ENCODE data around the gene EEPD1.
"Not testable (repeated sequence)": the region's sequence is repeated elsewhere in the genome, so short reads cannot be mapped to it uniquely, and the experiment has no call there.

Gene EEPD1

DNA sequence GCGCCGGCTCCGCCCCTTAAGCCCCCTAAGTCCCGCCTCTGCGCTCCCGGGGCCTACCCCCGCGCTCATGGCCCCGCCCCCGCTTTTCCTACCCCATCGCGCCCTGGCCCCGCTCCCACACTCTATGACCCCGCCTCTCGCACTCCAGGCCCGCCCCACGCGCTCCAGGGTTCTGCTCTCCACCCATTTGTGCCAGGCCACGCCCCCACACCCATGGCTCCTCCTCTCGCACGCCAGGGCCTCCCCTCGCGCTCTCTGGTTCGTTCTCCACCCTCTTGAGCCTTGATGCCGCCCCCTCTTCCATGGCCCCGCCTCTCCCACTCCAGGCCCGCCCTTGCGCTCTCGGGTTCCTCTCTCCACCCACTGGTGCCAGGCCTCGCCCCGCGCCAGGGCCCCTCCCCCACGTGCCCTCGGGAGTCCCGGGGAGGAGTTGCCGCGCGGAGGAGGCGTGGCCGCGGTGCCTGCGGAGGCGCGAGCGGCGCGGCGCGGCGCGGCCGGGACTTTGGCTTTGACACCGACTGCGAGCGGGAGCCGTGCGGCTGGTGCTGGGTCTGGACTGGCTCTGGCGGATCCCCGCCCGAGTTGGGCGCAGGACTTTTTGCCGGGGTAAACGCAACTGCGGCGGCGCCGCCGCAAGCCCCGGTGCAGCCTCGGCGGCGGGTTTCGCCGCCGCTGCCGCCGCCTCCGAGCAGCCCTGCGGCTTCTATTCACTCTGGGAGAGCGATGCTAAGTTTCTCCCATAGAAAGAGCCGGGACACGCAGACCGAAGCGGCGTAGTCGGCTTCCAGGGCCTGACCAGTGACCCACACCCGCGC lies at the start of gene EEPD1:
EEPD1 (plus strand) TSS at position 499 of the 815 bp plus-strand sequence. CDS start 1,071 bp downstream, outside the sequence.
- peak; percentile 95 for DNase-seq (ENCODE audit: low spot score)

DNA sequence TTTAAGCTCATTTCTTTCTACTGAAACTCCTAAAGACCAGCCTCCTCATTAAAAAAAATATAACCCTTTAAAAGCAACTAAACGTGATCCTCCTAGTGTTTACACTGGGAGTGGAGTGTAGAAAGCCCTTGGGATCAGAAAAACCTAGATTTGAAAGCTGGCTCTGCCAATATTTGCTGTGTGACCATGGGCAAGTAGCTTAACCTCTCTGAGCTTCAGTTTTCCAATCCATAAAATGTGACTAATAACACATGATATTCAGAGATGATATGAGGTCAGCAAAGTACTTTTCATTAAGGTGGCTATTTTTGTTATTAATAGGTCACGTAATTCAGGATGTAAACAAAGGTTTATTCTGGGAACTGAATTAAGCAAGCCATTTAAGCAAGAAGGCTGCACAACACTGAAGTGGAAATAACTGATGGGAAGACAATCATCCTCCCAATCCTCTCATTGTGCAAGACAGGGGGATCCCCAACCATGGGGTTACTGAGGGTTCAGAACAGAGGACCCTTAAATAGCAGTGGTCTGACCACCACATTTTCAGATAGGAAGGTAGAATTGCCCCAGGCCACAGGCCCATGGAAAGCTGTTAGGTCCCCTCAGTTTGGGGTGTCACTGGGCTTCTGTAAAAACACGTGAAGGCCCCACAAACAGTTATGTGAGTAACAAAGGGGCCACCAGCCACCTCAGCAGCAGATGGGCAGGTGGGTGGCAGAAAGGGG lies 49.1 kb upstream of the EEPD1 start:
- DNase-seq (ENCODE audit: low spot score) = no peak

DNA sequence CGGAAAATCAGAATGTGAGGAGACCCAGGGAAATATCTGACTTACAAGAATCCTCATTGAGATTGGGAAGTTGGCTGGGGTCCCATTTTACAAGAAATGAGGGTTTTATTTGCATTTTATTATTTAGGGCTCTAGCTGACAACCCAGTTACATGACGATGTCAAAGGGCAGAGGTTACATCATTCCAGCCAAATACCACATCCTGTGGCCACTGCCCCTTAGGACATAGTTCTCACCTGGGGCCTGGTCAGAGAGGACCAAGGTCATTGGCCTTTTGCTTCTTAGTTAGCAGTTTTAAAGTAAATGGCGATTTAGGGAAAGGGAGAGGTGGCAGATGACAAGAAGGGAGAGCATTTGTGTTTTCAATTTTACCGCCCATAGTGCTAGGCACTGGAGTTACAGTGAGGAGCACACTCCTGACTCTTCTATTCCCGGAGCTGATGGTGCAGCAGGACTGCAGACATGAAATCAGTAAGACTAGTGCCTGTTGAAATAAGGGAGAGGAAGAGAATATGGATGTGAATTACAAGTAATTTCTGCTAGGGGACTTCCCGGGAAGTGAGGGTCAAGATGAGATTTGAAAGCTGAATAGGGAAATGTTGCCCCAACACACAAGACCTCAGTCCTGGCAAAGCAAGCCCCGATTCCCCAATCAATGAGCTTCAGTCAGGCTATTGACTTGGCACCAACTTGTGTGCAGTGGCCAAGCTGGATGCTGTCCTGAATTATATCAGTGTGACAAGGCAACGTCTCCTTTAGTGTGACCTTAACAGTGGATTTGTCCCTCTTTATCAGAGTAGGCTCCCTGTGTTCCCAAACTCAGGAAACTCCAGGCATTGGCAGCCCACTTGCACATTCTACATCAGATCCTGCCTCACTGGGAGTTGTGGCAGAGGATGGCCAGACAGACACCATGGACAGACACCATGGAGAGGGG lies 45.8 kb upstream of the EEPD1 start:
- DNase-seq (ENCODE audit: low spot score) = not testable (repeated sequence)

DNA sequence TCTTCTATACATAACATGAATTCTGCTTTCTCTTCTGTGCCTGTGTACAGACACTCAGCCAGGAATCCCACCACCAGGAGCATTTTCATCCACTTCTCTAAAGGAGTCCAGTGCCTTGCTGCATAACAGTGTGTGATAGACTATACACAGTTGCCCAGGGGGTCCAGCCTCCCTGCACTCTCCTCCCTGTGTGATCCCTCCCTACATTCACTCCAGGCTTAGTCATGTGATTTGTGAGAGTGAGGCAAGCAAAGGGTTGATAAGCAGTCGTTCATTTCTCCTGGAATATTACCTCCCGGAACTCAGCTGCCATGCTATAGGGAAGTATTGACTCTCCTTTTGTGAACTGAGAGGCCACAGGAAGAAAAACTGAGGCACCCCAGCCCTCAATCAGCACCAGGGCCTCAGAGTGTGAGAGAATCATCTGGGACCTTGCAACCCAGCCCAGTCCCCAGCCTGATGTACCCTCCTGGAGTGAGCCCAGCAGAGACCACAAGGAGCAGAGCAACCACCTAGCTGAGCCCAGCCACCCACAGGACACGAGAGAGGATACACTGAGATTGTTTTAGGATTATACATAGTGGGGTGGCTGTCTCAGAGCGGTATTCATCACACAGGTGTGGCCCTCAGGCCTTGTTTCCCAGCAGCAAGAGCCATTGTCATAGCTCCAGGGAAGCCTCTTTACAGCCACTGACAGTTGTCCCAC lies 45.0 kb upstream of the EEPD1 start:
- DNase-seq (ENCODE audit: low spot score) = no peak

DNA sequence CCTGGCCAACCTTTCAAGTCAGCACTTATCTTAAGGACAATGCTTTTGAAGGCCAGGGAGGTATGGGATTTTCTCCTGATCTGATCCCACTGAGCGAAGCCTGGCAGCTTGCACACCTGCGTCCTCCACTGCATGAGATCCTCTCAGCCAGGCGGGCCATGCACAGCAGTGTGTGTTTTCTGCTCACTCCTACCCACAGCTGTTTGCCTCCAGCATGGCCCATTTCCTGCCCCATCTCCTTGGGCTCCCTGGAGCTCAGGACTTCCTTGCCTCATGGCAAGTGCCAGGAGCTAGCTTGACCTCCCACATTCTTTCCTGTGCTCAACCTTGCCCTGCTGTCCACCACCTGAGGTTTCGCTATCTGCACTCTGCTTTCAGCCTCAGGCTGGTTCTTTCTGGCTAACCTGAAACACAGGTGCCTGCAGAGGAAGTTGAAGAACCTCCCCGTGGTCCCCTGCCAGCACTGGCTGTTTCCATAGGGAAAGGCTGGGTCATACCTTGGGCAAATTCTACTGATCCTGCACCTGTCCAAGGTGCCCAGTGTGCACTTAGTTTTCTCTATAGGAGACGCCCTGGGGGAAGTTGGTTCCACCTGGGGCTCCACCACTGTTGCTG lies 43.9 kb upstream of the EEPD1 start:
- no peak for DNase-seq (ENCODE audit: low spot score)

DNA sequence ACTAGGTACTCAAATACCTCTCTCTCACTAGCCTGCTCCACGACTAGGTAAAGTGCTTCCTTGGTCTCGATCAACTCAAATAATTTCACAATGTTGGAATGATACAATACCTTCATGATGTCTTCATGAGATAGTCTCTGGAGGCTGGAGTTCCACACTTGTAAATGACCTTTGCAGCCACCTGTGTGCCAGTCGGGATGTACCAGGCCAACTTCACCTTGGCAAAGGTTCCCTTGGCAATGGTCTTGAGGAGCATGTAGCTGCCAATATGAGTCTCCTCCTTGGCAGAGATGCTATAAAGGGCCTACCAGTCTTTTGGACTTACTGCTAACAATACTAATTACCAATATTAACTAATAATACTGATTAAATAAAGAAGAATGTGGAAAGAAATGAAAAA lies 42.5 kb upstream of the EEPD1 start:
- no peak for DNase-seq (ENCODE audit: low spot score)

DNA sequence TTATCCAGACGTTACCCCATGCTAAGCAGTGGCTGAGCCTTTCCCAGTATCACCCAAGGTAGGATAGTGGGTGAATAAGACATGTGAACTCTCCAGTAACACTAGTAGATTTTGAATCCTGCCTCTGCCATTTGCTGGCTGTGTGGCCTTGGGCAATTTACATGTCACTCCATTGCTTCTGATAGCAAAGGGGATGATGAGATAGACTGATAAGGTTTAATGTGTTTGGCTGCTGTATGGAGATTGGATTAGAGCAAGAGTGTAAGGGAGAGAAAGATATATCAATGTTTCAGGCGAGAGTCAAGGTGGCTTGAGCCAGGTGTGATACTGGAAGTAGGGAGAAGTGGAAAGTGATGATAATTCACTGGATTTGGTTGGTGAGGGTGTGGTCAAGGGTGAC lies 40.1 kb upstream of the EEPD1 start:
- no peak for DNase-seq (ENCODE audit: low spot score)

DNA sequence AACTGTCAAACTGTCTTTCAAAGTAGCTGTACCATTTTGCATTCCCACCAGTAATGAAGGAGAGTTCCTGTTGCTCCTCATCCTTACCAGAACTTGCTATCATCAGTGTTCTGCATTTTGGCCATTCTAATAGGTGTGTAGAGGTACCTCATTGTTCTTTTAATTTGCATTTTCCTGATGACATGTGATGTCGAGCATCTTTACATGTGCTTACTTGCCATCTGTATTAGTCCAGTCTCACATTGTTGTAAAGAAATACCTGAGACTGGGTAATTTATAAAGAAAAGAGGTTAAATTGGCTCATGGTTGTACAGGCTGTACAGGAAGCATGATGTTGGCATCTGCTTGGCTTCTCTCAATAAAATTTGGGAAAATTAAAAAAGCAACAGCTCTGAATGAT lies 38.7 kb upstream of the EEPD1 start:
- no peak for DNase-seq (ENCODE audit: low spot score)

DNA sequence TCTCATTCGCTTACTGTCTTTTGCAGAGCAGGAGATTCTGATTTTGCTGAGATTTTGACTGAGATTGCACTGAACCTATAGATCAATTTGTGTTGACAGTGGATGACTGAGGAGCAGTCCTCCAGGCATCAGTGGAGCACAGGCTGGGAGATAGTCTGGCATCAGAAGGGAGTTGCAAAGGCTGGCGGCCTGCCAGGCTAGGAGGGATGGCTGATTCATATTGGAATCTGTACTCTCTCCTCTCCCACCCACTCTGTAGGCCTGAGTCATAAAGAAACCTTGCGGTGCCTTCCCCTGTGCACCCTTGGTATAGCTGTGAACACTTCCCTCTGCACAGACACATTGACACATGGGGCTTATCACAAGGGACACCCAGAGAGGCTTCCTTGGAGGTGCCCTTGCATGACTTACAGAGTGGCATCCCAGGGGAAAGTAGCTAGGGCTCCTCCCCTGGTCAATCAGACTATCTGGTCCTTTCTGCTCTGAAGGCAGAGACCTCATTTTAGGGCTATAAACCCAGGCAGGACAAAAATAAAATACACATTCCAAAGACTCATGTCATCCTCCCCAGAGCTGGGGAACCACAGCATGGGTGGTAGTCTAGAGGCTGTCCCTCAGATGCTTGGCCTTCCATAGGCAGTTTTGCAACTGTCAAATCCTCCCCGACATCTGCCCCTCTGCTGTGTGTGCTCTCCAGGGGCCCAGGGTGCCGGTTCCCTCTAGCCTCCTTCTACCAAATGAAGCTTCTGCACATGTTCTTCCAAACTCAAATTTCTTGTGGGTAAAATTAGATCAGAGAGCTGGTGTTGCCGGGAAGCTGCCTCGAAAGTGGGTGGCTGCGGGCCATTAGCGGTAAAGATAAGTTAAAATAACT lies 37.4 kb upstream of the EEPD1 start:
- peak; percentile 78 for DNase-seq (ENCODE audit: low spot score)

DNA sequence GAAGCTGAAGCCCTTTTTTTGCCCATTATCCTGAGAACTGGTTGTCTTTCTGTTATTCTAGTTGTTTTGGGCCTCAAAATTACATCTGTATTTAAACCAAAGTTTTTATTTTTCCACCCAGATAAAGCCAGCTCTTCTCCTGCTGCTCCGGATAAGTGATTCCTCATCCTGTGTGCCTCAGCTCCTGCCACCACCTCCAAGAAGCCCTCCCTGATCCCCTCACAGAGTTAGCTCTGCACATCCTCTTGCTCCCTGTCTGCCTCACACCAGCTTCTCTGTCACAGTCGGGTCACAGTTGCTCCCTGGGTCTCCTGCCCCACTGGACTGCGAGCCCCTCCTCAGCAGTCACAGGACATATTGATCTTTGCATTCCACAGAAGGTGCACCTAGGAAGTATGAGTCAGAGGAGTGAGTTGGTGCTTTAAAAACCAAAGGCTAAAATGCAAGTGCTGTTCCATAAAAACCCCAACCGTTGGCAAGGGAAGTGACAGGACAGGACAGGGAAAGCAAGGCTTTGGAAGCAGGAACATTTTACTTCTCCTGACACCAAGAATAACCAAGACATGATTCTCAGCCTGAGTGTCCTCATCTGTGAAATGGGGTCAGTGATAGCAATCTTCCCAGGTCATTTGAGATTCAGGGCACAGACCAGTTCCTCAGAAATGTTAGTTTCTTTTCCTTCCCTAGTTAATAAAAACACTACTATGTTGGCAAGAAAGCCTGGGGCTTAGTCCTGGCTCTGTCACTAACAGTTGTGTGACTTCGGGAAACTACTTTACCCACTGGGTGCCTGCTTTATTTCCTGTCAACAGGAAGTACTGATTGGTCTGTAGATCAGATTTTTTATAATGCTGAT lies 36.5 kb upstream of the EEPD1 start:
- DNase-seq (ENCODE audit: low spot score) = no peak

DNA sequence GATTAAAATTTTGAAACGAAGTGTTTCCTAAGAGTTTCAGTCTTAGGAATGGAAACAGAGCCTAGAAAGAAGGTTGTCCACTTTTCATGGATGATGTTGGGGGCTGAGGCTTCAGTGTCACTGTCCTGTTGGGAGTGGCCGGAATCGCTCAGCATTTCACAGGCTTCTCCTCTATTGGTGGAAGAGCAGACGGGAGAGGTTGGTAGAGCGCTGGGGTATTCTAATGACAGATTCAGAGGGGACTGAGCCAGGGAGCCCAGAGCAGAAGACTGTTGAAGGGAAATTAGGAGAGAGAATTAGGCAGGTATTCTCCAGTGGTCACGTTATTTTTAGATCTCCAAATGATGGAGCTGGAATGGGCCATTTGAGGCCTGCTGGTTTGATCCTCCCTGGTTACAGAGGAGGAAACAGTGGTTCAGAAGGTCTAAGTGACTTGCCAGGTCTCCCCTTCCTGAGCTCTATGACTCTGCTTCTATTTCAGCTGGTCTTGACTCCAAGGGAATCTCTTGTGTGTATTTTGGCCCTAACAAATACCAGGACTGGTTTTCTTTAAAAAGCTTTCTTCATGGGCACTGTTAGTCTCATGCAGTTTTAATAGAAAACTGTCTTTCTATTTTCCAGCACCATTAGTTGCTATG lies 35.7 kb upstream of the EEPD1 start:
- no peak for DNase-seq (ENCODE audit: low spot score)

DNA sequence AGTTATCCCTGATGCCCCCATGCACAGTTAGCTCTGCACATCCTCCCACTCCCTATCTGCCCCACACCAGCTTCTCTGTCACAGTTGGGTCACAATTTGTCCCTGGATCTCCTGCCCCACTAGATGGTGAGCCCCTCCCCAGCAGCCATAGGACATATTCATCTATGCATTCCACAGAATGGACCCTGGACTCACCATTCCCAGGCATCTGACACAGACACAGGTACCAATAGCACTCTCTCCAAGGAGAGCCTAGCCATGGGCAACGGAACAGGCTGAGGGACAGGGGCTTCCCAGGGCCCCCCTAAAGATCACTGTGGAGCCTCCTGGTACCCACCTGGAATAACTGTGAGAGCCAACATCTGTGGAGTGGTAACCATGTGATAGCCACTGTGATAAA lies 34.7 kb upstream of the EEPD1 start:
- DNase-seq (ENCODE audit: low spot score) = no peak

DNA sequence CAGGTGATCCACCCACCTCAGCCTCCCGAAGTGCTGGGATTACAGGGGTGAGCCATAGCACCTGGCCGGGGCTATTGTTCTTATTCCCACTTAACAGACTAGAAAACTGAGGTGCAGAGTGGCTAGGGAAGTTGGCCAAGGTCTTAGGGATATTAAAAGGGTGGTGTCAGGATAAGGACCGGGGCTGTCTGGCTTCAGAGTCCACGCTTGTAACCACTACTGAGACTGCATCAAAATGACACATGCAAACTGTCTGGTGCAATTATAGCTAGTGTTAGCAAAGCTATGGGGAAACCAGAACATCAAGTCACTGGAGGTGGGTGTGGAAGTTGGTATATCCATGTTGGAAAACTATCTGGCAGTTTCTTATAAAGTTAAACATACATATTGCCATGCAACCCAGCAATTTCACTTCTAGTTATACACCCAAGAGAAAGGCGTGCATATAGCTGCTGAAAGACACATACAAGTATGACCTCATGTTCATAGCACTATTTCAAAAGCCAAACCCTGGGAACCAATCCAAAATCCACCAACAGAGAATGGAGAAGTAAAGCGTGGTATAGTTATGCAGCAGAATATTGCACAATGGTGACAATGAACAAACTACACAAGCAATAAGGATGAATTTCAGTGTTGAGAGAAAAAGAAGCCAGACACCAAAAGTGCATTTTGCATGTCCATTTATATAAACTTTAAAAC lies 33.9 kb upstream of the EEPD1 start:
- peak; percentile 64 for DNase-seq (ENCODE audit: low spot score)

DNA sequence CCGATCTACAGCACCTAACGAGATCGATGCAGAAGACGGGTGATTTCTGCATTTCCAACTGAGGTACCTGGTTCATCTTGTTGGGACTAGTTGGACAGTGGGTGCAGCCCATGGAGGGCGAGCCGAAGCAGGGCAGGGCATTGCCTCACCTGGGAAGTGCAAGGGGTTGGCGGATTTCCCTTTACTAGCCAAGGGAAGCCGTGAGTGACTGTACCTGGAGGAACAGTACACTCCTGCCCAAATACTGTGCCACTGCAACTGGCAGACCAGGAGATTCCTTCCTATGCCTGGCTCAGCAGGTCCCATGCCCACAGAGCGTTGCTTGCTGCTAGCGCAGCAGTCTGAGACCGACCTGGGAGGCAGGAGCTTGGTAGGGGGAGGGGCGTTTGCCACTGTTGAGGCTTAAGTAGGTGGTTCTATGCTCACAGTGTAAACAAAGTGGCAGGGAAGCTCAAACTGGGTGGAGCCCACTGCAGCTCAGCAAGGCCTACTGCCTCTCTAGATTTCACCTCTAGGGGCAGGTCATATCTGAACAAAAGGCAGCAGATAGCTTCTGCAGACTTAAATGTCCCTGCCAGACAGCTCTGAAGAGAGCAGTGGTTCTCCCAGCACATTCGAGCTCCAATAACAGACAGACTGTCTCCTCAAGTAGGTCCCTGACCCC lies 32.9 kb upstream of the EEPD1 start:
- DNase-seq (ENCODE audit: low spot score) = not testable (repeated sequence)

DNA sequence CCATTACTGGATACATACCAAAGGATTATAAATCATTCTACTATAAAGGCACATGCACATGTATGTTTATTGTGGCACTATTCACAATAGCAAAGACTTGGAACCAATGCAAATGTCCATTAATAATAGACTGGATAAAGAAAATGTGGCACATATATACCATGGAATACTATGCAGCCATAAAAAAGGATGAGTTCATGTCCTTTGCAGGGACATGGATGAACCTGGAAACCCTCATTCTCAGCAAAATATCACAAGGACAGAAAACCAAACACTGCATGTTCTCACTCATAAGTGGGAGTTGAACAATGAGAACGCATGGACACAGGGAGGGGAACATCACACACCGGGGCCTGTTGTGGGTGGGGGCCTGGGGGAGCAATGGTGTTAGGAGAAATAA lies 27.4 kb upstream of the EEPD1 start:
- not testable (repeated sequence) for DNase-seq (ENCODE audit: low spot score)

DNA sequence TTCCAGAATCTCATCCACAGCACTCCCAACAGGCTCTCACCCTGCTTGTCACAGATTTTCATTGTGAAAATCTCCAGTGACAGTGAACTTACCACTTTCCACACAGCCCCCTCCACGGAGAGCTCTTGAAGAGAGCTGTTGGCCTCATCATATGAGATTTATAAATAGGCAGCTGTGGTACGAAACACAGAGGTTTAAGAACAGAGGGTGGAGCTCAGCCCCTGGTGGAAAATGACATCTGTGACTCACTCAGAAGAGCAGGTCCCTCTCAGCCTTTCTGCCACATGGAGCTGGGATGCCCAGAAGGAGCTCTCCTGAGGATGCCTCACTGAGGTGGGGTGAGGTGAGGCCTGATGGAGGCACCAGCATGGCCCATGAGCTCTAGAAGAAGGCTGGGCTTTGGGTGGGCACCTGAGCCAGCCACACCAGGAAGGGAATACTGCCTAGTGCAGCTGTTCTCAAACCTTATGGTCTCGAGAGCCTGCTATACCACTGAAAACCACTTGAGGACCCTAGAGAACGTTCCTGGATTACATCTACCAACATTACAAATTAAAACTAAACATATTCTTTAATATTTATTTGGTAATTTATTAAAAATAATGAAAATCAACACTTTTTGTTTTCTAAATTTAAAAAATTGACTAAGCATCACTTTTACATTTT lies 25.8 kb upstream of the EEPD1 start:
- no peak for DNase-seq (ENCODE audit: low spot score)

DNA sequence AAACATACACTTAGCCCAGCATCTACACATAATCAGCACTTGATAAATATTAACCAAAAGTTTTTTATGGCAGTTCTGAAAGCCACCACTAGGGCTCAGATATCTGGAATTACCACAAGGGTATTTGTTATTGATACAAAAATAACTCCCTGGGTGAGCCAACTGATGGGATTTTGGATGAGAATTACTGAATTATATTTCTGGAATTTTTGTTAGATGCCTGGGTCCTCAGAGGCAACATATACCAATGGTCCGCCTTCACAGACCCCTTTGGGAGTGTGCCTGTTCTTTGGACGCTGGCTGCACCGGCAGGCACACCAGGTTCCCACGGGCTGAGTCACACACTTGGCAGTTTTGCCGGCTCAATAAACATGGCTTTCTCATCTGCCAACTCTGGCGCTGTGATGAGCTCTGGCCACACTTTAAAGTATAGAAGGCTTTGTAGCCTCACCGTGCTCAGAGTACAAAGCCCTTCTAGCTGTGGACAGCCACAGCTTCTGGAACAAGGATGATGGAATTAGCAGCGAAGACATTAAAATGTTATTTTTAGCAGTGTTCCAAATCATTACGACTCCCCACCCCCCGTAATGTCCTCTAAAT lies 24.5 kb upstream of the EEPD1 start:
- DNase-seq (ENCODE audit: low spot score) = peak; percentile 67
